ENCODE data around the gene MTA1.

The MTA1 gene

DNA sequence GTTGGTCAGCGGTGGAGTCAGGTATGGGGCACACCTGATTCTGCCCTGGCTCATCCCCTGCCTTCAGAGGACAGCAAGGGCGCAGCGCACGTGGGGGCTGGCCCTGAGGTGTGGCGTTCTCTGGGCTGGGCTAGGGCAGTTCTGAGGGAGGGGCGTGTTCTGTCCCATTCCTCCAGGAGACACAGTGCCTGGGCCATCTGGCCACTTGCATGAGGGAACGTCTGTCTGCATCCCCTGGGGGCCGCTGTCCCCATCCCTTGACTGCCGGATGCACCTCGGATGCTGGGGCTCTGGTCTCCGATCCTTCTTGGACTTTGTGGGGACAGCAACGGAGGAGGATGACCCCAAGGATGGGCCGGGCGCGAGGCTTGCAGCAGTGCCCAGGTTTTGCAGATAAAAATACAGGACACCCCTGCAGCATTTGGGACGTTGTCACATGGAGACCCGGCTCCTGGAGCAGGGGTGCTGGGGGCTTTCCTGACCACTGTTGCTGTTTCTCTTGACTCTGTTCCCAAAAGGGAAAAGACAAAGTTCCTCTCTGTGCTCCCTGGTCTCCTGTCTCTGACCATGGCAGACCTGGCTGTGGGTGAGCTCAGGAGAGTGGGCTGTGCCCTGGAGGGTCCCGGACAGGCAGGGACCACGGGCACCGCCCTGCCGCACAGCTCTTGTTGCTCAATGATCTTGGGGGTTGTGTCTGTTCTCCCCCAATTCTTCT, 6.9 kb downstream of the MTA1 start:
- DNase-seq, result no peak

DNA sequence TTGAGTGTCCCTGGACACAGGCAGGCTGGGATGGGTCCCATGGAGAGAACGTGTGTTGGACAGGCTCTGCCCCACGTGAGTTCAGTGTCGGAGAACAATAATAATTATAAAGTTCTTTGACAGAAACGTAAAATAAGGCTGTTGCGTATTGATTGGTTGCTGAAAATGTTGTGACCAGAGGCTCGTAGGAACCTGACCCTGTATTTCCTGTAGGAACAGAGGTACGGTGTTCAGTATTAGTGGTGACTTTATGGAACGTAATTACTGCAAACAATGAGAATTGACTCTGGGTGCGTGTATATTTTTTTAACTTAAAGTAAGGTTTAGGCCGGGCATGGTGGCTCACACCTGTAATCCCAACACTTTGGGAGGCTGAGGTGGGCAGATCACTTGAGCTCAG, 7.8 kb downstream of the MTA1 start:
- no peak for DNase-seq

DNA sequence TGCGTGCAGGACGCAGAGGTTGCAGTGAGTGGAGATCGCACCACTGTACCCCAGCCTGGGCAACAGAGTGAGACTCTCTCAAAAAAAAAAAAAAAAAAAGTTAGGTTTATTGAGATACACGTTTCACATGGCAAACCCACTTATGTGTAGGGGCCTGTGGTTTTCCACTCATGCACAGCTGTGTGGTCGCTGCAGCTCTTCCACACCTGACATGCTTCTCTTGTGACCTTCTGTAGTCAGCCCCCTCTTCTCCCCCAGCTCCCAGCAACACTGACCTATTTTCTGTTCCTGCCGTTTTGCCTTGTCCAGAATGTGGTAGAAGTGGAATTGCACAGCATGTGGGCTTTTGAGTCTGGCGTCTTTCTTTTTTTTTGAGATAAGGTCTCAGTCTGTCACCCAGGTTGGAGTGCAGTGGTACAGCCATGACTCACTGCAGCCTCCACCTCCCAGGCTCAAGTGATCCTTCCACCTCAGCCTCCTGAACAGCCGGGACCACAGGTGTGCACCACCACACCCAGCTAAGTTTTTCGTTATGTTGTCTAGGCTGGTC, 8.4 kb downstream of the MTA1 start:
- DNase-seq, result no peak

DNA sequence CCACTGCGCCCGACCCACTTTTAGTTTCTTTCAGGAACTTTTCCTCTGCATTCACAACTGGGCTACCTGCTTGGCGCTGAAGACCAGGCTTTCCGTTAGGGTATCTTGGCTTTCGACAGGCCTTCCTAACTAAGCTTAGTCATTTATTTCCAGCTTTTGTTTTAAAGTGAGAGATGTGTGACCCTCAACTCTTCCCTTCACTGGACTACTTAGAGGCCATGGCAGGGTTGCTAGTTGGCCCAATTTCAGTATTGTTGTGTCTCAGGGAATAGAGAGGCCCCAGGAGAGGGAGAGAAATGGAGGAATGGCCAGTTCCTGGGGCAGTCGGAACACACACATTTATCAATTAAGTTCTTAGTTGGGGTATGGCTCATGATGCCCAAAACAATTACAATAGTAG, 10.4 kb downstream of the MTA1 start:
- no peak for DNase-seq

DNA sequence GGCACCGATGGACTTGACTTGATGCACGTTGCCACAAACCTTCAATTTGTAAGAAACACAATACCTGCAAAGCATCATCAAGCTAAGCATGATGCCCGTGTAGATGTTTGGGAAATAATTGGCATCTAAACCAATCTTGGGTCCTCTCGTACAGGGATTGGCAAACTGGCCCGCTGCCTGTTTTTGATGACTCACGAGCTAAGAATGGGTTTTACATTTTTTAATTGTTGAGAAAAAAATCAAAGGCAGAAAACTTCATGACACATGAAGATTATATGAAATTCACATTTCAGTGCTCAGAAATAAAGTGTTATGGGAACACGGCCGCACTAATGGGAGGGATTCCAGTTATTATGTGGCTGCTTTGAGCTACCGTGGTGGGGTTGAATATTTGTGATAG, 10.9 kb downstream of the MTA1 start:
- DNase-seq, result no peak

DNA sequence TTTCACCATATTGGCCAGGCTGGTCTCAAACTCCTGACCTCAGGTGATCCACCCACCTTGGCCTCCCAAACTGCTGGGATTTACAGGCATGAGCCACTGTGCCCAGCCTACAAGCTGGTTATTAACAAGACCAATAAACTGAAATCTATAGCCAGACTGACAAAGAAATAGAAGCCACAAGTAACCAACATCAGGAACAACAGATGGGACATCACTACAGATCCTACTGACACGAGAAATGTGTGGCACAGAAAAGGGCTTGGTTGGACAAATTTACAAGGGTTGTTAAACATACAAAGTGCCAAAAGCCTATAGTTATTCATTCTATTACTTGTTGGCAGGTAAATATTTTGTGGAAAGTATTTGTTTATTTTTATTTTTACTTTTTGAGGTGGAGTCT, 11.6 kb downstream of the MTA1 start:
- DNase-seq, result no peak

DNA sequence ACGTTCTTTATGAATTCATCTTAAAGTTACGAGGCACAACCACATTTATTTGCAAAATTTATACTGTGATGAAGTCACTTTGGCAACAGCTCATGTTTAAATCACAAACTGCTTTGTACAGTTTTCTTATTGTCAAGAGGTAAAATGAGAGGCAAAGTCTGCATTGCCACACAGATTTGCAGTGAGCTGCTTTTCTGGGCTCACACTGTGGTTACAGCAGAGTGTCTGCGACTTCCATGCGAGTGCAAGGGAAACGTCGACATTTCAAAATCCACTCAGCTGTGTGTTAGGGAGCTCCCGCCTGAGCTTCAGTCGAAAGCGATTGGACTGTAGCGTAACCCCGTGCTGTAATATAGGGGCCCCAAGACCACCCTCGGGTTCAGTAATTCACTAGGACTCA, 13.0 kb downstream of the MTA1 start:
- no peak for DNase-seq

DNA sequence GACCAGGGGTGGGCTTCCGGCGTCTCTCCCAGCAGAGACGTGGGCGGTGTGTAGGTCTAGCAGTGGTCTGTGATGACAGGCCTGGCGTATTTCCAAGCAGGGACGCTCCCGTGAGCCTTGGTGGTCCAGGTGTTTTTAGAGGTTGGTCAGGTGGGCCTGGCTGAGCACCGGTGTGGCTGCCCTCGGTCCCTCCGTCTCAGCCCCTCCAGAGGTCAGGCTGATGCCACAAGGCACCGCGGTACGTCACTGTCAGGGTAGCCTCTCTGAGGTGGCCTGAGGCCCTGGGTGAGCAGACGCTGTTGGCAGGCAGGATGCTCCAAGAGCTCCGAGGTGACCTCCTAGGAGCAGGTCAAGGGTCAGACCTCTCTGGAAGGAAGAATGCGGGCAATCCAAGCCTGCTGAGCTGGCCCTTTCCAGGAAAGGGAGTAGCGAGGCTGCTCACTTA, 13.6 kb downstream of the MTA1 start:
- no peak for DNase-seq

DNA sequence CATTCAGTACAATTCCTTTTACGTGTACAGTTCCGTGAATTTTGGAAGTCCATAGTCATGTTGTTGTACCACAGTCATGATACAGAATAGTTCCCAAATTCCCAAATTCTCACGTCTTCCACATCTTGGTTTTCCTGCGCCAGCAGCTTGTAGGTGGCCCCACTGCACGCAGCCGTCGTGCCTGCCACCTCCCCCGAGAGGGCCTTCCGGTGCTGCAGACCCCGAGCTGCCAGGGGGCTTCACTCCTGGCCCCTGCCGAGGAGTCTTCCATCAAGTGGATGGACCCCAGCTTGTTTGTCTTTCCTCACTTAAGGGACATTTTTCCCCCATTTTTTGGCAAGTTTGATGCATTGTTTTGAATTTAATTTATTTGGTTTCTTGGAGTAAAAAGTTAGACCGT, 16.8 kb downstream of the MTA1 start:
- DNase-seq, result no peak

DNA sequence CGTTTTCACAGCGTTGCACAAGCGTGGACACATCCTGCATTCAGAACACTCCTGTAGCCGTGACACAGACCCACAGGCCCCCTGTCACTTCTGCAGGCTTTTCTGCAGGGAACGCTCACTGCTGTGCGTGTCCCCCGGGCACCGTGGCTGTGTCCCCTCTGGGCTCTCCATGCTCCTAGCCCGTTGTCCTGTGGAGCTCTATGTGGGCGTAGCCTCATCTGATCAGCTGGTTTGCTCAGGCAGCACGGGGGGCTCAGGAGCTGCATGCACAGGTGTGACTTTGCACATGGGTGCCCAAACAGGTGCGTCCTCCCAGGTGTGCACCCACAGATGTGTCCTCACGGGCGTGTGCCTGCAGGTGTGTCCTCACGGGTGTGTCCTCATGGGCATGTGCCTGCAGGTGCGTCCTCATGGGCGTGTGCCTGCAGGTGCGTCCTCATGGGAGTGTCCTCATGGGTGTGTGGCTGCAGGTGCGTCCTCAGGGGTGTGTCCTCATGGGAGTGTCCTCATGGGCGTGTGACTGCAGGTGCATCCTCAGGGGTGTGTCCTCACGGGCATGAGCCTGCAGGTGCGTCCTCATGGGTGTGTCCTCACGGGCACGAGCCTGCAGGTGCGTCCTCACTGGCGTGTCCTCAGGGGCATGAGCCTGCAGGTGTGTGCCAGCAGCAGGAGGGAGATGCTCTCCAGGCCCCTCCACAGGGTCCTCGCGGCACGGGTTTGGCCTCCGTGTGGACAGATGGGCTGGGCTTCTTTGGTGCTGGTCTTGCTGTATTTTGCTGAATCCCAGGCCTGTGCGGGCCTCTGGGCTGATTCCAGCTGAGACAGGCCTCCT, 17.5 kb downstream of the MTA1 start:
- DNase-seq, result no peak

DNA sequence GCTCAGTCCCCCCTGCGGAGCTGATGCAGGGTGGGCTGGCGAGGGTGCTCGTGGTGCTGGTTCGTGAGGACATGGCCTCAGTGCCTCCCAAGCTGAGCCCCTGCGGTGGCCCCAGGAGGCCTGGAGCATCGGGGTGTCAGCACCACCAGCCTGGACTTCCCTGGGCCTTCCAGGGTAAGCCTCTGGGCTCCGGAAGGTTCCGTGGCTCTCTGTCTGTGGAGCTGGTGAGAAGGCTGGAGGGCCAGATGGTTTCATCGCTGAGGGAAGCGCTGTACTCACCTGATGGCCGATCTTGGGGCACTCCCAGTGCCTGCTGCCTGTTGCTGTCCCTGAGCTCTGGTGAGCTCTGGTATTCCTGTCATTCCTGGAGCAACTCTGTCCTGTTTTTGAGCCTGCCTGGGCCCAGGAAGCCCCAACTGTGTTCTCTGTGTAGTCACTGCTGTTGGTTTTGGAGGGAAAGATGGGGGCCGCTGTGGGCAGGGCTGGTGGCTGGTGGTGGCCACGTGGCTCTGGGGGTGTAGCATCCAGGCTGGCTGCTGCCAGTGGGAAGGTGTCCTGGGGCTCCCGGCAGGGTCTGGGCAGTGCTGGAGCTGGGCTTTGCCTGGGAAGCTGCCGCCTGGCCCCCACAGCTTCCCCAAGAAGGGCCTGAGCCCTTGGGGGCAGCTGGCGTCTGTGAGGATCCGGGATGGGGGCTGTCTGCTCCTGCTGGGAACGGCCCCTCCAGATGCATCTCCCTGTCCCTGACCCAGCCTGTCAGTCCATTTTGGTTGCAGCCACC, 18.3 kb downstream of the MTA1 start:
- no peak for DNase-seq

DNA sequence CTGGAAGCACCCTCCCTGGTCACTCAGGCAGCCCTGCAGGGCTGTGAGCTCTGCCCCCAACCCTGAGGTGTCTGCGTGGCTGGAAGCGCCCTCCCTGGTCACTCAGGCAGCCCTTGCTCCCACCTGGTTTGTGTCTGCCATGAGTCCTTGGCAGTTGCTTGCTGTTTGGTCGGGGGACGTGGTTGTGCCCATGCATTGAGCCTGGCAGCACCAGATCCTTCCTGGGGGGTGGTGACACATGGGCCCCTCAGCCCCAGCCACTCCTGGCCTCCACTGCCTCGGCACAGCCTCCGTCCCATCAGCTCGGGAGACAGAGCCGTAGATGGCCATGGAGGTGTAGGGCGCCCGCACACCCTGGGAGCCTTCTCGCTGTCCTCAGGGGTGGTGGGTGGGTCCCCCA, 19.6 kb downstream of the MTA1 start:
- DNase-seq, result no peak

DNA sequence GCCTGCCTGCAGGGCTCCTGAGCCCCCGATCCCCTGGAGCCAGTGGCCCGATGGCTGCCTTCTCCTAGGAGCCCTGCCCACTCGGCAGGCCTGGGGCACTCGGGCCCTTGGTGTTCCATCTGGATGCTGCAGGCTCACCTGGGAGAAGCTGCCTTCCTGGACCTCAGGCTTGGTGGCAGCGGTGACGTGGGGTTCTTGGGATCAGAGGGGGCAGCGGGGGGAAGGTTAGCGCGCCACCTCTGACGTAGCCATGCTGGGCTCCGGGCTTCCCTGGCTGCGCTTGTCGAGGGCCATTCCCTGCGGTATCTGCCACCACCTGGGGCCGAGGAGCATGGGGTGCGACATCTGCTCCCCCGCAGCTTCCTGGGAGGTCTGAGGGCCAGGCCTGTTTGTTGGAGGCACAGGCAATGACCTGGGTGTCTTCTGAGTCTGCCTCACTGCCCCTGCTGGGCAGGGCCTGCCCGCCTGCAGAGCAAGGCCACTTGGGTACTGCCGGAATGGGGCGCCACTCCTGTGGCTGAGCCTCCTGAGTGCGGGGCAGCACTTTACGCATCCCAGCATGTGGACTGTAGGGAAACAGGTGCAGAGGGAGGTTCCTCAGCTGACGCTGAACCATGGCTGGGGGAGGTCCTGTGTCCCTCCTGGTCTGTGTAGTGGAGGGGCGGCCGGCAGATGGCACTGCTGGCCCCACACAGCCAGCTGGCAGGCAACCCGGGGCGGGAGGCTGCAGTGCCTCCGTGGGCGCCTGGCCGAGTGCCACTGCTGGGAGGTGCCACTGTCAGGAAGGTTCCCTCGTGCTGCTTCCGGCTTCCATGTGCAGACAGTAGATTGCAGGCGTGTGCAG, 20.3 kb downstream of the MTA1 start:
- no peak for DNase-seq

DNA sequence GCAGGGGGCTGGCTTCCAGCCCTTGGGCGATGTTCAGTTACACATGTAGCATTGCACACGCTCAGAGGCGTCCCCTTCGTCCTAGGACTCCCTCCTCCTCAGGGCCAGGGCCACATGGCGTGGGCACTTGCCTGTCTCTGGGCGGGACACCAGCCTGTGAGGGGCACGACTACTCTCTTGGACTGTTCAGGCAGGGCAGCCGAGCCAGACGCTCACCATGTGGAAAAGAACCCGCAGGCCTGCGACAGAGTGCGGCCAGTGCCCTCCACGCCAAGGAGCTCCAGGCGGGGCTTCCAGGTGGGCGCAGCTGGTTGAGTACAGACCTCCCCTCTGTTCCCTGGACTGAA, 20.9 kb downstream of the MTA1 start:
- DNase-seq, result no peak

DNA sequence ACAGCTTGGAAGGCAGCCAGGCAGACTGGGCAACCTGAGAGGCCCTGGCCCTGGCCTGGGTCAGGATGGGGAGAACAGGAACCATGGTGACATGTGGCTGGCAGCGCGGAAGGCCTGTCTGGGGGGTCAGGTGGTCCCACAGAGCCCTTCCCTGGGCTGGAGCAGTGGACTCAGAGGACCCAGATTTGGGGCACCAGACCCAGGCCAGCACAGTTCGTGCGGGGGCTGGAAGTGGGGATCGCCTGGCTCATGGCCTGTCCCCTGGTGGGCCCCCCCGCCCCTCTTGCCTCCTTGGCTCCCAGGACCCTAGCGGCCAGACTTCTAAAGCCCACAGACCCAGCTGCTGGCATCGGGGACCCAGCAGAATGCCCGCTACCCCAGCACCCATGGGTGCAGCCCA, 21.4 kb downstream of the MTA1 start:
- DNase-seq, result no peak

DNA sequence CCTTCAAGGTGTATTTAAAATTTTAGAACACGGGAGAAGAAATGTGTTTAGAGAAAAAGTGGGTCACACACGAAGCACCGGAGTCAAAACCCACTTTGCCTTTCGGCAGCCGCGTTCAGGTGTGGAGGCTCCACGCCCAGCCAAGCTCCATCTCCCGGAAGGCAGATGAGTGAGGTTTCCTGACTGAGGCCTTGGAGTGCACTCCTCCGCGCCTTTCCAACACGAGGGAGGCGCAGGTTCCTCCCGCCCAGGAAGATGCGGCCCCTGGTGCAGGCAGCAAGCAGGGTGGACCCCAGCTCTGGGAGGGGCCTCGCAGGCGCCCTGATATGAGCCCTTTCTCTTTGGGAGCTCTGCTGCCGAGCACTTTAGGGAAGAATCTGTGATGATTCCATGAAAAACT, 22.5 kb downstream of the MTA1 start:
- DNase-seq, result no peak

DNA sequence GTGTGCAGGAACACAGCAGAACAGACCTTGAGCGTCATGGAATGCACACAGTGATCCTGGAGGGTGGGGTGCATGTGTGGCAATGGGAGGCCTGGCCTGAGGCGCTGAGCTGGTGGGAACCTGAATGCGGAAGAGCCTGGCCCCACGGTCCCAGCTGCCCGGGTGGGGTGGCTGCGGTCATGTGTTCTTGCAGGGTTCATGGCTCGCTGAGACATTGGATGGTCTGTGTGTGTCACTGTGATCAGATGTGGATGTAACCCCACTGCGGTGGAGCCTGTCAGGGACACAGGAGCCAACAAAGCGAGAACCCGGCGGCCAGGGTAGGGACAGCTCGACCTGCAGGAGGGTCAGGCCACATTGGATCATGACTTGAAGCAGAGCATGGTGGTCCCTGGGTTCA, 23.2 kb downstream of the MTA1 start:
- no peak for DNase-seq

DNA sequence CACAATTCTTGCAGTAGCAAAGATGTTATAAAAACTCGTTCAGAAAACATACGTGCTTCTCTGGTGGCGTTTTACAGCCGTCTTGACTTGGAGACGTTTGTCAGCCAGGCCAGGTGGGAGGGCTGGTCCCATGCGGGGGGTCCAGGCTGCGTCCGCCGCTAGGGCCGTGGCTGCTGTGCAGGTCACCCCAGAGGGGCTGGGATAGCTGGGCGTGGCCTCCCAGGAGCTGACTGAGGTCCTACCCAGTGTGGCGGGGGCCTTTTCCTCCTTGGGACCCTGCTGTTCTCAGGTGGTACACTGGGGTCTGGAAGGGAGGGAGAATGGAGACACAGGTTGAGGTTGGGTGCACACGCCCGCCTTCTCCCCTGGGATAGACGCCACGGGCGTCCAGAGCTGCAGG, 25.2 kb downstream of the MTA1 start:
- no peak for DNase-seq

DNA sequence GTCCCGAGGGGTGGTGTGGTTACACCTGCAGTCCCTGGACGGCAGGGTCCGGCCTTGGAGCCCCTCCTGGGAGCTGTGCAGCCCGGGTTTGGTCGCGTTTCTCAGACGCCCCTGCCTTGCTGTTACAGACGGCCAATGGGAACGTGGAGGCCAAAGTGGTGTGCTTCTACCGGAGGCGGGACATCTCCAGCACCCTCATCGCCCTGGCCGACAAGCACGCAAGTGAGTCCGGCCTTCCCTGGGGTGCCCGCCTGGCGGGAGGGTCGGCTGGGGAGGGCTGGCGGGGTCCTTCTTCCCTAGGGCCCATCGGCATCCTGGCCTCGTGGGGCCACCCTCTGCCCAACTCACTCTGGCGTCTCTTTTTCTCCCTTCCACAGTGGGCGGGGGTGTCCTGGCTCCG, 25.7 kb downstream of the MTA1 start:
- no peak for DNase-seq

DNA sequence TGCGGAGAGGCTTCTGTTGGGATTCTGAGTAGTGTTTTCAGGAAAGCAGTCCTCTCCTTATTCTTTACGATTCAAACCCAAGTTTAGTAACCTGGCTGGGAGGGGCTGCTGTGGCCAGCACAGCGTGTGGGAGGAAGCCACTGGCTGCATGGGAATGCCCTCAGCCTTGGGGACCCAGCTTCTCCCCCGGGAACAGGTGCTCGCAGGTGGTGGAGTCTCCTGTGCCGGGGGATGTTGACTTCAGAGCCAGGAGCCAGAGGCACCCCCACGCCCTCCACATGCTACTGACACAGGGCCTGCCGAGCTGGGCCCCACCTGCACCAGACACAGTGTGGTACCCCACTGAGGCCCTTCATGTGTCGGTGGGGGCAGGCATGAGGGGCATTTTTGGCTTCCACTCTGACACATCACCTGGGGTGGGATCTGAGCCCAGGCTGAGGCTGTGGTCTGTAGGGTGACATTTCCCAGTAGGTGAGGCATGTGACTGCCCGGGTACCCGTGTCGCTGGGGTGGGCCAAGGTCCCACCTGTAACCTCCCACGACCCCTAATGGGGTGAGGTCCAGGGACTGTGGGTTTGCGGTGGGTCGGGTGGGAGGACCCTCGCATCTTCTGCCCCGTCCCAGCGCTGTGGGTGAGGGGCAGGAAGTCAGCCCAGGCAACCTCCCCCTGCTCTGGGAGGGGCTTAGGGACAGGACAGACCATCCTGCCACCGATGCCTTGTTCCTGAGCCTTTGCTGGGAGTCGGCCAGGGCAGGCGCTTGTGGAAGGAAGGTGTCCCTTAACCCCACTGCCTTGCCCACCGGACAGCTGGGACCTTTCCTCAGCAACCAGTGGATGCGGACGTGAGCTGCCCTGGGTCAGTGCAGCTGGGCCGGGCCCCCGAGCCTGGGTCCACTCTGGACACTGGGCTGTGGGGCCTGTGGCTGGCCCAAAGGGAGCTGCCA, 26.5 kb downstream of the MTA1 start:
- no peak for DNase-seq

DNA sequence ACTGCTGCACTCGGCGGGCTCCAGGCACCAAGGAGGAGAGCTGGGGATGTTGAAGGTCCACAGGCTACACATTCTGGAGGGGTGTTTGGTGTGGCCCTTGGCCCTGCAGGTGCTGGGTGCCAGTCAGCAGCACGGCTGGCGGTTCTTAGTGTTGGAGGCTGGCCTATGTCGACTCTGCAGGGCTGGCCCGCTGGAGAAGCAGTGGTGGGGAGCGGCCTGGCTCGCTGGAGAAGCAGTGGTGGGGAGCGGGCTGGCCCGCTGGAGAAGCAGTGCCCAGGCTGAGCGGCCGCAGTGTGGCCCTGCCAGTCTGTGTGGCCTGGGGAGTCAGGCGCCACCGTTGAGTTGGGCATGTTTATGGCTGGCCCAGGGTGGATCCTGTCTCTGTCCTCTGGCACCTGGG, 27.3 kb downstream of the MTA1 start:
- DNase-seq, result no peak

Measured in activated effector memory CD4-positive, alpha-beta T cell treated with Interleukin-2 at 50 U/mL for 16 hours (primary cell).